GM19468 (cell line): Measurements from ENCODE around the gene SH2D5.

Experiments used
- ATAC-seq: cut with Tn5 transposase; IDR thresholded peaks from one replicate; pipeline ENCODE4 v1.9.1; 2021; ENCODE audit warnings: mild to moderate bottlenecking, moderate library complexity, moderate number of reproducible peaks; ENCODE audit not compliant: unreplicated experiment; ENCODE audit errors: extremely low read depth

The SH2D5 gene

DNA sequence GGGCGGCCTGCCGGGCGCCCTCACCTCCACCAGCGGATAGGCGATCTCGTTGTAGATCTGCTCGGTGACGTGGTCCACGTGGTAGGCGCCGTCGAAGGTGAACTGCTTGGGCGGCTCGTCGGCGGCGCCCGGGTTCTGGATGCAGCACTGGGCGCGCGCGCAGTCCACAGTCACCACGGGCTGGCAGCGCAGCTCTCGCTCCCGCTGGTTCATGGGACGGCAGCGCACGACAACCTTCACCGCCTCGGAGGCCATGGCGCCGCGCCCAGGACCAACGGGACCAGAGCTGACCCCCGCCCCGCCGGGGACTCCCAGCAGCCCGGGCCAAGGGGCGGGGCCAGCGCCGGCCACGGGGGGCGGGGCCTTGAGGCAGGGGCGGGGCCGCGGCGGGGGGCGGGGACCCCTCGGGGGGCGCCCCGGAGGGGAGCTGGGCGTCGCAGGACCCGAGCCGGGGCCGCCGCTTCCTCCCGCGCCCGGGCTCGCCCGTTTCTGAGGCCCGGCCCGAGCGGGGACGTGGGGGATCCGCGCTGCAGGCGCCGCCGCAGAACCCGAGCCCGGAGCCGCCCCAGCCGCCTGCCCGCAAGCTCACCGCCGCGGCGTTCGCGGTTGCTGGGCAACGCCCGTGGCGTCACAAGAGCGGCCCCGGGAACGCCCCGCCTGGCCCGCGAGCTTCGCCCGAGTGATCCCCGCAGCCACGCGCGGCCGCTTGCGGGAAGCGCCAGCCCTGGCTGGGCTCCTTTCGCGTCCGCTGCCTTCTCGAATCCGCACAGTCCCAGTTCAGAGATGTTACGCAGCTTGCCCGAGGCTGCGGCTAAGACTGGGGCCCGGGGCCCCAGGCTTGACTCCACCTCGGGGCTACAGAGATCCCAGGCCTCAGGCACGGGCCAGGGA lies 14.8 kb downstream of the SH2D5 start, which contains the start of gene KIF17:
Gene KIF17 (minus strand): TSS at position 556 of the 891 bp plus-strand sequence. CDS start 301 bp downstream, at position 255.
- ATAC-seq, result no peak

DNA sequence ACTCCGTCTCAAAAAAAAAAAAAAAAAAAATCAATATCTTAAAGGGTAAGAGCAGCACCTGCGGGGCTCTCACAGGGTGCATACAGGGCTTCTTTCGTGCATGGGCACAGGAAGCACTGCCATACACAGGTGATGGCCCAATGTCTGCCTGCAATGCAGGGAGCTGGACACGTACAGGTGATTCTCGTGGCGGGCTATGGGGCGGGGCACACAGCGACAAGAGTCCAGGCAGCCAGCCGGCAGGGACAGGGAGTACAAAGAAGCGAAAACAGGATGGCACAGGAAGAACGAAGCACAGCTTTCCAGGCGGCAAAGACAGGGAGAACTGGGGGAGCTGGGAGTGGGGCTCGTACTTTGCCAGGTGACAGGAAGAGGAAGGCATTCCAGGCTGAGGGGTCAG lies 16.3 kb downstream of the SH2D5 start:
- ATAC-seq, result no peak

DNA sequence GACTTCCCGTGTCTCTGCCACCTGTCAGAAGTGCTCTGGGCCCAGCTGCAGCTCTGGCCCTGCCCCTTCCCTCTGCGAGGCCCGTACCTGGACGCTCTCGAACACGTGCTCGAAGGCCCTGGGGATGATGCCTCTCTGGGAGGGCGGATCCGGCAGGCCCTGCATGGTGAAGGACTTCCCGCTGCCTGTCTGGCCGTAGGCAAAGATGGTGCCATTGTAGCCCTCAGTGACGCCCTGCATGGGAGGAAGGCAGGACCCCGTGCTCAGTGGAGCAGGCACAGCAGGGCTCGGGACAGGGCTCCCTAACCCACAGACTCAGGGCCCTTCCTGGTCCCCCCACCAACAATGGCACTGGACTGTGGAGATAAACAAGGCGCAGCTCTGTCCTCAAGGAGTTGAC lies 17.1 kb downstream of the SH2D5 start:
- no peak for ATAC-seq

DNA sequence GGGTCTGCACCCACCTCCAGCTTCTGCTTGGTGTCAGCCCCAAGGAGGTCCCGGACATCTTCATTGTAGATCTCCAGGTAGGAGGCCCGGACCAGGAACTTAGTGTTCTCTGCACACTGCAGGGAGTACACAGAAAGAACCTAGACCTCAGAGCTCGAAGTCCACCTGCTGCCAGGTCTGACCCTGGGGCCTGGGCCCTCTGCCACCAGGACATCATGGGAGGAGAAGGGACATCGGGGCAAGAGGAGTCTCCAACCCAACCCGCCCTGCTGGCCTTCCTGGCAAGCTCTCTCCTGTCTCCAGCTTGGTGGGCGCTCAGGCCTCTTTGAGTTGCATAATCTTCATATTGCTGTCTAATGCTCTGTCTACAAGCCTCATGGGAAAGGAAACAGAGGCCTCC lies 19.1 kb downstream of the SH2D5 start:
- no peak for ATAC-seq

DNA sequence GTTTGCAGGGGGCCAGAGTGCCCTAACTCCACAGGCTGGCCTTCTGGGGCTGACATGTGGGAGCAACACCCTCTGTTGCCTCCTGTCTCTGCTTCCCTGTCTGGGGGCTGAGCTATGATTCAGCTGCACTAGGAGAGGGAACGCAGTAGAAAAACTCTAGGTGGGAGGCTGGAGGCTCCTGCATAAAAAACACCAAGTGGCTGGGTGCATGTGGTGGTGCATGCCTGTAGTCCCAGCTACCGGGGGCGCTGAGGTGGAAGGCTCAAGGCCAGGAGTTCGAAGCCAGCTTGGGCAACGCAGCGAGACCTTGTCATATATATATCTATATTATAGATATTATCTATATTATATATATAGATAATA lies 20.3 kb downstream of the SH2D5 start:
- no peak for ATAC-seq

DNA sequence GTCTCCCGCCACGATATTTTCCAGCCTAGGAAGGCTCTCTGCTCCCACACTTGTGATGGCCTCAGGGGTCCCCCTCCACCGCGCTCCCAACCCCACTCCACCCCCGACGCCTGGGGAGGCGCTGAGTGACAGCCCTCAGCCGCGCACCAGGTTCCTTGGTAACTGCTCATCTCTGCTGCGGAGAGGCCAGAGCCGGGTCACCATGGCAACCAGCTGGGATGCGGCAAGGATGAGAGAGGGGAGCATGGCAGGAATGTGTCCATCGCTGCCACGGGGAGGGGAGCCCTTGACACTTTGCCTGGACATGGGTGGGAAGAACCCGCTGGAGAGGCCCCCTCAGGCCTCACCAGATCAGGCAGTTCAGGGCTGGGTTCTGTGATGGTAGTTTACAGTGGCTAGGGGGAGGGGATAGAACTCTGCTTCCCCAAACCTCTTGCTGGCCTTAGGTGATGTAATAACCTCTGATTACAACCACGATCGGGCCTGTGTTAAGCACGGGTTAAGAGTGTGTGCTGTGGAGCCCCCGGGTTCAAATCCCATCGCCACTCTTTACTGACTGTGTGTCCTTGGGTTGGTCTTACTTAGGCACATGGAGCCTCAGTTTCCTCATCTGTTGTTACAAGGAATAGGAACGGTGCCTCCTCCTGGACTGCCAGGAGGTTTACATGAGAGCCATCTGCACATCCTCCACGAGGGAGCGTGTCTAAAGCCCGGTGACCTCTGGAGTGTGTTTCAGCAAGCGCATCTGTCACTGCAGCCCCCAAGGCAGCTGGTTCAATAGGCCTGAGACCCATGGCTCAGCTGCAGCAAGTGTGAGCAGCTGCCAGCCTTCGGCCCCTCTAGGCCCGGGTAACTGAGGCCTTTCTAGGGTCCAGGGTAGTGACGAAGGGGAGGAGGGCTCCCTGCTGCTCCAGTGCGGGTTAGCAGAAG lies 21.0 kb downstream of the SH2D5 start:
- ATAC-seq, result no peak

DNA sequence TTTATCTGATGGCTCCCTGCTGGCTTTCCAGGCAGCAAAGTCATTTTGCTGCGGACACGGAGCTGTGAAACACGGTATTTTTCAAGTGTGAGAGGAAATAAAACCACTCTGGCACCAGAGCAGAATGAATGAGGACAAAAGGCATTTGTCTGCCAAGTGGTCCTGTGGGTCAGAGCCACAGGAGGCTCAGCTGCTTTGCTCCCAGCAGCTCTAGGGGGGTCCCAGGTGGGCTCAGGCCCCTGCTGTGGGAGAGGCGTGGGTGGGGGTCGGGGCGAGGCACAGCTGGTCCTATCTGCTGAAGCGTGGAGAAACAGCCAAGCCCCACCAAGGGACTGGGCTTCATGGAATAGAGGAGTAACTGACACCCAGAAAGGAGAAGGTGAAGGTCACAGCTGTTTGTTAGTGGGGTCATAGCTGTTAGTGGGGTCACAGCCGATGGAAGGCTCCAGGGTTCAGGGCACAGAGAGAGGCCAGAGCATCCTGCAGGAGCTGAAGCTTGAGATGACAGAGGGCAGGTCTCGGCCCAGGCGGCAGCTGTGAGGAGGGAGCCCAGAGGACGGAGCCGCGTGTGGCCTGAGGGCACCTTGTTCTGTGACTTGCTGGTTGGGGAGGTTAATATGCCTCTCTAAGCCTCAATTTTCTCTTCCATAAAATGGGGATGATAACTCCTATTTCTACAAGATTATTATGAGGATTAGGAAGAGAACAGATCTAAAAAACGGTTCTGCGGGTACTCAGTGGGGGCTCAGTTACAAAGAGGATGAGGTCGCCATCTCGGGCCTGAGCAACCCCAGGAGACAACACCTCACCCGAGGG lies 21.8 kb downstream of the SH2D5 start:
- ATAC-seq, result no peak

DNA sequence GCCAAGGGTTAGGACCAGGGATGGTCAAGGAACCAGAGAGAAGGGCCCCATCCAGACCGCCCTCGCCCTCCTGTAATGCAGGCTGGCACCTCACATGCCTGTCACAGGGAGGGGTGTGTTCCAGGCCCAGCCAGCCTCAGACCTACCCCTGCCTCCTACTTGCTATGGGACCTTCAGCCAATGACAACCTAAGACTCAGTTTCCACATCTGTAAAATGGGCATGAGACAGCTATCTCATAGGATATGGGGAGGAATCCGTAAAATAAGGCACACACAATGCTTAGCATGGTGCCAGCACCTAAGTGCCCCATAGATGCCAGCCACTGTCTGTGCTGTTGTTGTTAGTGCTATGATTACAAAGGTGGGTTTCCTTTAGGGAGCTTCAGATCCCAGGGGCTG lies 22.6 kb downstream of the SH2D5 start:
- no peak for ATAC-seq

DNA sequence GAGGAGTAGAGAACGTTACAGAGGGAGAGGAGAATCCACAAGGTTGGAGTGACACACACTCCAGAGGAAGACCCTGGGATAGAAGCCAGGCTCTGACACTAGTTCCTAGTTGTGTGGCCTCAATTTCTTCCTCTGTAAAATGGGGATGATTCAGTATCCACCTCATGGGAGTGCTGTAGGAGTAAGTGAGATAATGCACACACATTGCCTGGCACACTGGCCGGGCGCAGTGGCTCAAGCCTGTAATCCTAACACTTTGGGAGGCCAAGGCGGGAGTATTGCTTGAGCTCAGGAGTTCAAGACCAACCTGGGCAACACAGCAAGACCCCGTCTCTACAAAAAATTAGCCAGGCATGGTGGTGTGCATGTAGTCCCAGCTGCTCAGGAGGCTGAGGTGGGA lies 23.6 kb downstream of the SH2D5 start:
- ATAC-seq, result no peak

DNA sequence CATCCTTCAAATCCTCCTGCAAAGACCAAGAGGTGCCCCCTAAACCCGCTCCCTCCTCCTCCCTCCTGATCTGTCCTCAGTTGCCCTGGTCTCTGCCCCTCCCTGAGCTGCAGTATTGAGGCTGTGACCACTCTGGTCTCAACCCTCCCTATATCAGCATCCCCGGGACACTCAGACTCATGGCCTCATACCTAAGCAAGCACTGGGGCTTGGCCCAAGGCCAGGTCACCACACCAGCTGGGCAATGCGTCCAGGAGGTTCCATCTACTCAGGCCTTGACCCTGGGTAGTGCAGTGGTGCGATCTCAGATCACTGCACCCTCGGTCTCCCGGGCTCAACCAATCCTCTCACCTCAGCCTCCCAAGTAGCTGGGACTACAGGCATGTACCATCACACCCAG lies 24.4 kb downstream of the SH2D5 start:
- no peak for ATAC-seq

DNA sequence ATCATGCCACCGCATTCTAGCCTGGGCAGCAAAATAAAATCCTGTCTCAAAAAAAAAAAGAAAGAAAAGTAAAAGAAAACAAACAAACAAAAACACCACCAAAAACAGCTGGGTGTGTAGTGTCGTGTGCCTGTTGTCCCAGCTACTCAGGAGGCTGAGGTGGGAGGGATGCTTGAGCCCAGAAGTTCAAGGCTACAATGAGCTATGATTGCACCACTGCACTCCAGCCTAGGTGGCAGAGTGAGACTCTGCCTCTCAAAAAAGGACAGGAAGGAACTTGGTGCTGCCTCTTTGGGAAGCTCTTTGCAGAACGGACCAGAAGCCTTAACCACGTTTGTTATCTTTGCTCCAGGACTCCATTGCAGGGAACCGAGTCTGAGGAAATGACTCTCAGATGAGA lies 25.7 kb downstream of the SH2D5 start:
- no peak for ATAC-seq

DNA sequence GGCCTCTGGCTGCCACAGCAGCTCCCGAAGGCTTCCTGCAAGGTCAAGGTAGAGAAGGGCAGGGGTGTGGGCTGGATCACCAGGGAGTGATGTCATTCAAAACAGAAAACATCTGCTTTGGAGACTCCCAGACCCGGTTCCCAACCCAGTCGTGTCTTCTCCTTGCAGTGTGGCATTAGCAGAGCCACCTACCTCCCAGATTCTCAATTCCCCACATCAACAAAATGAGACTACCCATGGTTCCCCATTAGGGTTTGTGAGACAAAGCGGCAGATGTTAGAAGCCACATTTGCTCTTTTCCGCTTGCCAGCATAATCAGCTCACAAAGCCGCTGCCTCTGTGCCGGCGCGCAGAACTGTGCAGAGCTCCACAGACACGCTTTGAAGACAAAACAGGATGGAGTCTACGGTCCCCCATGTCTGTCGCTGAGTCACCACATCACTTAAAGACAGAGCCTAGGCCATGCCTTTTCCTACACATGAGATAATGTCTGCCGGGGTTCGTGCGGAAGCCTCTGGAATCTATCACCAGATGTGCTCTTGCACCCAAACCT lies 27.2 kb downstream of the SH2D5 start:
- ATAC-seq, result no peak

DNA sequence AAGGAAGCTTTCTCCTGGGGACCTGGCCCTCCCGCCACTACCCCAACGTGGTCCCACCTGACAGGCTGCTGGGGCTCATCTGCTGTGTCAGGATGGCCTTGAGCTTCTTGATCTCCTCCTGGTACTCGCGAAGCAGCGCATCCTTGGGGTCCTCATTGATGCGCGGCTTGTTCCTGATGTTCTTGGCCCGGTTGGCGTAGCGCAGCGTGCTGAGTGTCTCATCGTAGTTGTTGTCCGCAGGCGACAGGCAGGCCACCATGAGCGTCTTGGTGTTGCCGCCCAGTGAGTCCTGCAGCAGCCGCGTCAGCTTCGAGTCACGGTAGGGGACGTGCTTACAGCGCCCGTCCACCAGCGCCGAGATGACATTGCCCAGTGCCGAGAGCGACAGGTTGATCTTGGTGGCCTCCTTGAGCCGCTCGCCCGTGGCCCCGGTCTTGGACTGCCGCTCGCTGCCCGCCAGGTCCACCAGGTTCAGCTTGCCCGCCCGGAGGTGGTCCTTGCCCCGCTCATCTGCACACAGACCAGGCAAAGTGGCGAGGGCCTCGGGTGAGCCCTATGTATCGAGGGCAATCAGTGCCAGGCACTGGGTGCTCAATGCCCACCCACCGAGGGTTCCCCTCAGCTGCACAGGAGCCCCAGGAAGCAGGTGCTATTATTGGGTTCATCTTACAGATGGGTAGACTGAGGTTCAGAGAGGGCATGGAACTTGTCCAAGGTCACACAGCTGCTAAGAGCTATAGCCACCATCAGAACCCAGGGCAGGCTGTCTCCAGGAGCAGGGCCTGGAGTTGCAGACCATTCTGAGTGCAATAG lies 27.9 kb downstream of the SH2D5 start:
- ATAC-seq, result no peak

DNA sequence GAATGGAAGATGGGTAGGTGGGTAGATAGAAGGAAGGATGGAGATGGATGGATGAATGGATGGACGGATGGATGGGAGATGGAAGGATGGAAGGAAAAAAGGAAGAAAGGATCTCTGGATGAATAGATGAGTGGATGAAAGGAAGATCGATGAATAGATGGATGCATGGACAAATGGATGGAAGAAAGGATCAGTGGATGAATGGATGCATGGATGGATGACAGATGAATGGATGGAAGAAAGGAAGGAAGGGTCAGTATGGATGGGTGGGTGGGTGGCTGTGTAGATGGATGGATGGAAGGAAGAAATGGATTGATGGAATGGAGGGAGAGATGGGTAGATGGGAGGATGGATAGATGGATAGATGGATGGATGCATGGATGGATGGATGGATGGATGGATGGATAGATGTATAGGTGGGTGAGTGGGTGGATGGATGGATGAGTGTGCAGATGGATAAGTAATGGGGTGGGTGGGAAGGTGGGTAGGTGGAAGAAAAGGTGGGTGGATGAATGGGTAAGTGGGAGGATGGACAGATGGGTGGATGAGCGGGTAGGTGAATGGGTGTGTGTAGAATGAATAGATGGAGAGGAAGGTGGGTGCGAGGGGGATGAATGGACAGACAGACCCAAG lies 29.3 kb downstream of the SH2D5 start:
- no peak for ATAC-seq

DNA sequence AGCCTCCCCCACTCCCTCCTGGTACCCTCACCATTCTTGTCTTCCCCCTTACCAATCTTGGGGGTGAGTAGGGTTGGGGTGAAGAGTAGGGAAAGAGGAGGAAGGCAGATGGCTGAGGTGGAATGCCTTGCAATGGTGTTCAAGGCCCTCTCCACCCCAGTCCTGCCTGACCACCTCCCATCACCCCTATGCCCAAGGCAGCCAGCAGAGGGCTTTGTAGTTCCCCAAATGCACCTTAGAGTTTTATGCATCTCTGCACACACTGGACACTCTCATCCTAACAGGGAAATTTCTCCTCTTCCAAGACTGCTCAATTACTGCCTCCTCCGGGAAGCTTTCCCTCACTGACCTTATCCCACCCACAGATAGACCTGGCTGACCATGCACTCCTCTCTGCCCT lies 30.1 kb downstream of the SH2D5 start:
- no peak for ATAC-seq

DNA sequence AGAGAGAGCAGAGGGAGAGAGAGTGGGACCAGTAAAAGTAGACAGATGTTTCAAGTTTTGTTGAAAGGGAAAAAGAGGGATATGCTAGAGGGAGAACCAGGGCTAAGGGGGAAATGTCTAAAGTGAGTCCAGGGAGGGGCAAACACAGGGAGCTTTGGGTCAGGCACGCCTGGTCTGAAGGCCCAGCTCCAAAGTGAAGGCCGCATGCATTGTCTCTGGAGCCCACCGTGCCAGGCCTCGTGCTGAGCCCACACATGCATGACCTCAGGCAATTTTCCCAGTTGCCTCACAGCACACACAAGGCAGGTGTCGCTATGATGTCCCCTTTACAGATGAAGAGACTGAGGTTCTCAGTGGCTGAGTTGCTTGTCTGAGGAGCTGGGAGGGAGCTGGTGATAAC lies 30.7 kb downstream of the SH2D5 start:
- ATAC-seq, result no peak

DNA sequence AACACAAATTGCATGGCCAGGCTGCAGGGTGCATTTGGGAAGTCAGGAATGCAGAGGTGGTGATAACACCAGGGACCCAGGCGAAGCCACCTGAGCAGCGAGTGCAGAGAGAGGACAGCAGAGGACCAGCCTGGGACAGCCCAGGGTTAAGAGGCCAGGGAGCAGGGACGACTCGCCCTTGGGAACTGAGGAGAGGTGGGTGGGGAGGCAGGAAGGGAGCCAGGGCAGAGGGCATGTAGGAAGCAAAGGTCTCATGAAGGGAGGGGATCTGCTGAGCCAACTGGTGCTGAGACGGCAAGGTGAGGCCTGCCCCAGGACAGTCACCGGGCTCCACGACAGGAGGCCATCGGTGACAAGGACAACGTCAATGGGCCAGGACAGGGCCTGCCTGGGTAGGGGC lies 31.1 kb downstream of the SH2D5 start:
- ATAC-seq, result no peak

DNA sequence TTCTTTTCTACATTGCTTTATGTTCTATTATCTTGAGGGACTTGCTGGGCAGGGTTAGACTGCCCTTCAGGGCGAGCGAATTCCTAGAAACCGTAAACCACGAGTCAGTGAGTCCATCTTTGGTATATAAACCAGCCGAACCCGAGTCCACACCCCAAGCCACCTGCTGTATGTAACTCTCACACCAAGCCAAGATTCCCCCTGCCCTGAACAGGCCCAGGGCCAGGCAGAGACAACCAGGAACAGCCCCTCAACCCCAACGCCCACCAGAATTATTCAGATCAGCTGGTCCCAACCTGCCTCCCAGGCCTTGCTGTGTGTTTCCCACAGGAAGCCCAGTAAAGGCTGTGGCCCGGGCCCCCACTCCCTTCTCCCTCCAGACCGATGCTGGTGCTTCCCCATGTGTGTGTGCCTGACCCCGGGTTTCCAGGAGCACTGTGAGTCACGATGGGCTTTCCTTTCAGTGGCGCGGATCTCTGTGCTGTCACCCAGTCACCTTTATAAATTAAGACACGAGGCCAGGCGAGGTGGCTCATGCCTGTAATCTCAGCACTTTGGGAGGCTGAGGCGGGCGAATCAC lies 31.8 kb downstream of the SH2D5 start:
- no peak for ATAC-seq
